ENCODE results near the gene FAM234B. TPM values are rescaled to one million over a fixed set of nuclear protein-coding genes. Genes with fewer than 3 reads are reported as not detected.

The FAM234B gene, protein sequence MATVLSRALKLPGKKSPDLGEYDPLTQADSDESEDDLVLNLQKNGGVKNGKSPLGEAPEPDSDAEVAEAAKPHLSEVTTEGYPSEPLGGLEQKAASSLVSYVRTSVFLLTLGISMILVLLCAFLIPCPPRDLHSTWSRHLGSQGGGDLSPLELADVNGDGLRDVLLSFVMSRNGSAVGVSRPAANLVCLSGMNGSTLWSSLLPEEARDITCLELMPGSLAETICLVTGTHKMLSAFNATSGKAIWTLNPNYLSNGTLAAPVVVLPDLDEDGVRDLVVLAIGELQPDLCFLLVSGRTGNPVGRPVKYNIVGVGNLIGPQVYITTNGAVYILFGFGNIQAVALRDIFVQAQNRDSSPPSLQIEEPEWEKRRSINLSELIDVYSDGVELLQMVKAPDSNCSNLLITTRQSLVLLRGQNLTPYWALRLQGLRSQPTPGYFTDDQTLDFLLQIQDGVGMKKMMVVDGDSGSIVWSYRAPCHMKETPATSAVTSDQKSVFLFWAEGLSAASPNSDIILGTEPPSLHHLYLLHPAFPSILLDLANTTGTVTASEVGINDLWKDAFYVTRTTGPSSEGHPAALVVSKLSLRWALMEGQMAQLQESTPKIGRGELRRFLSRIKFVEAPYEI
- 3.4 and 11.0 TPM in 2 replicates for total RNA-seq

DNA sequence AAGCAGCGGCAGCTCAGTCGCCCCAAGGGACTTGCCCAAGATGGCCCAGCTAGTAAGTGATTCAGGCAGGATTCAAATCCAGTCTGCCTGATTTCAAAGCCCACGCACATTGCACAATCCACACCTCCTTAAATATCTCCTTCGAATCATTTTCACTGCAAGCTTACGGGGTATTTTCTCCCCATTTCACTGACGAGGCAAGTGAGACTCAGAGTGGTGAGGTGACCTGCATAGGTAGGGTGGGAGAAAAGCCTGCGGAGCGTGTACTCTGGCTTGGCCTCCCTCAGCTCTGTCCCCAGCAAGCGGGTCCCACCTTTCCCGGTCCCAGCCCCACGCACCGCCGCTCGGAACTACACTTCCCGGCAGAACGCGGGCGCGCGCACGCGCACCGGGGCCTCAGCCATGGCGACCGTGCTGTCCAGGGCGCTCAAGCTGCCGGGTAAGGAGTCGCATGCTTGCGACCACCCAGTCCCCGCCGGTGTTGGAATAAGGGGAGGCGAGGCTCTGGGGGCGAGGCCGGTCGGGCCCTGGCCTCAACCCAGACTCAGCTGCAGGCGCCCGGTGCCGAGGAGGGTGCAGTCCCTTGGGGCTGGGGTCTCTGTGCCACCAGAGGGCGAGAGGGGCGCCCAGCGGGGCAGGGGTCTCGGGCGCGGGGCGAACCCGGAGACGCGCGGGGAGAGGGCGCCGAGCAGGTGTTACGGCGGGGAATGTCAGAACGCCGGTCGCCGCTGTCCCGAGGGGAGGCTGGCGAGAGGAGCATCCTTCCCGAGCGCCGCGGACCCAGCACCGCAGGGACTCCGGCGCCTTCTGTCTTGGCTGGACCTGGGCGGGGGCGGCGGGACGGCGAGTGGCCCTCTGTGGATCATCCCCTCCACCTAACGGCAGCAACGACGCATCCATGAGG is at the start of gene FAM234B:
TSS of gene FAM234B (plus strand) at position 380 of the 904 bp plus-strand sequence. CDS start at position 403, 23 bp downstream.

DNA sequence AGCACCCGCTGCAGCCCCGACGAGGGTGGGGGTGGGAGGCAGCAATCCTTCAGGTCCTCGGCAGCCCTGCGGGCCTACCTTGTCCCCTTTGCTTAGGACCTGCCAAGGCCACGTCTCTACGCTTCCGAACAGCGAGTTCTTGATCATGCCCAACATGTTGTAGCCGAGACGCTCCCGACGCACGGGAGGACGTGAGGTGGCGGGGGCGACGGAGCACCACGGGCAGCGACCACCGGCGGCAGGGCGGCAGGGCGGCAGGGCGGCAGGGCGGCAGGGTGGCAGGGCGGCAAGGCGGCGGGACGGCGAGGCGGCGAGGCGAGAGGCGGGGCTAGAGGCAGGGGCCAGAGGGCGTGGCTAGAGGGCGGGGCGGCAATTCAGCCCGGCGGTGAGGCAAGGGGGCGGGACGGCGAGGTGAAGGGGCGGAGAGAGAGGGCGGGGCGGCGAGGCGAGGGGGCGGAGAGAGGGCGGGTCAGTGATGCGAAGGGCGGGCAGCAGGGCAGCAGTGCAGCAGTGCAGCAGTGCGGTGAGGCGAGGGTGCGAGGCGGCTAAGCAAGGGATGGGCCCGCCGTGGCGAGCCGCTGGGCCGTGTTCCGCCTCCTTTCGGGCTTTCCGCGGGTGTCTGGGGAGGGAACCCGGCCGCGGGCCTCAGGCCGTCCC is 44.1 kb upstream of the FAM234B start, which contains the start of gene HEBP1:
TSS of gene HEBP1 (minus strand) at position 307 of the 657 bp plus-strand sequence. CDS start at position 156, 151 bp downstream.

DNA sequence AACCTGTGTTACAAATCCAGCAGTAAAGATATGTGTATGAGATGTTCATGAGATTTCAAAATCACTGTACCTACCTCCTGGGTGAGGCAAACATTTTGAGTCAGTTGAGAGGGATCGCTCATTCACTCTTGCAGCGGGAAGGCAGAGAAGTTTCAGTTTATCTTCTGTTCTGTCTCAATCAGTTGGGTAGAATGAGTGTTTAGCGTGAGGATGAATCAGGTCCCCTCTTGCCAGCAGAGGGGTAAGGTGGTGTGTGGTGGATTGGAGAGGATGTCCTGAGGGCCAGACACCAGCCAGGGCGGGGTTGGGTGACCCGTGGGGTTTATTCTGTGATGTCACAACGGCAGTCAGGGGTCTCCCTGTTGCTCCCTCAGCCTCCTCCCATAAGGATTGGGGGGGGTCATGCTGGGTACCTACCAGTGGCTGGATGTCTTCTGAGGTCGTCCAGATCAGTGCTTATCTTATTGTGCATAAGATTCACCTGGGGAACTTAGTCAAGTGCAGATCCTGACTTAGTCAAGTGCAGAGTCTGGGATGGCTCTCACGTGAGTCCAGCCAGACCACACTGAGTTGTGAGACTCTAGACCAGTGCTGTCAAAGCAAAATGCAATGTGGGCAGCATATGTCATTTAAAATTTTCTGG is 59.3 kb downstream of the FAM234B start, which contains the start of gene GSG1:
TSS of gene GSG1 (minus strand) at position 277 of the 643 bp plus-strand sequence. CDS start at position 122, 155 bp downstream.

Other genes starting within 250 kb of the FAM234B start
- 56.0 and 59.2 TPM in 2 replicates for gene DDX47, start 231.0 kb upstream of the FAM234B start, total RNA-seq
- gene GPRC5A, start 152.8 kb upstream of the FAM234B start, total RNA-seq: 18.8 and 20.4 TPM in 2 replicates
- gene GPRC5D, start 92.2 kb upstream of the FAM234B start, total RNA-seq: not detected in 2 replicates
- gene HEBP1, start 44.1 kb upstream of the FAM234B start, total RNA-seq: 5.5 and 20.9 TPM in 2 replicates
- gene GSG1, start 59.3 kb downstream of the FAM234B start, total RNA-seq: not detected in 2 replicates
- gene EMP1, start 152.3 kb downstream of the FAM234B start, total RNA-seq: 11.6 and 31.9 TPM in 2 replicates

Data from nasal cavity respiratory epithelium epithelial cell of viscerocranial mucosa (primary cell).